HepG2 (cell line): ENCODE data around the gene MRPS25. TPM values are rescaled to one million over a fixed set of nuclear protein-coding genes. Genes with fewer than 3 reads are reported as not detected.
A peak's percentile ranks its signal among the peaks of the same experiment; 100 is the strongest.

Experiments used
- AHR ChIP-seq: IDR thresholded peaks from 2 replicates; pipeline ENCODE4 v1.6.1; 2018; ENCODE audit warnings: missing genetic modification reagents, missing compliant biosample characterization
- FOXA3 ChIP-seq: IDR thresholded peaks from 2 replicates; pipeline ENCODE4 v1.6.1; 2016; ENCODE audit warnings: missing genetic modification reagents, missing compliant biosample characterization
- GLI4 ChIP-seq: sonication (generic); formaldehyde crosslinking; IDR thresholded peaks from 2 replicates; pipeline ENCODE4 v1.5.1; 2020; ENCODE audit warnings: missing genetic modification reagents, mild to moderate bottlenecking, moderate library complexity, borderline replicate concordance
- JDP2 ChIP-seq: sonication (generic); formaldehyde crosslinking; IDR thresholded peaks from 2 replicates; pipeline ENCODE4 v1.8.1; 2022; ENCODE audit warnings: missing genetic modification reagents, borderline replicate concordance
- MYC ChIP-seq: sonication (generic); formaldehyde crosslinking; IDR thresholded peaks from 2 replicates; pipeline ENCODE4 v1.9.0; 2021; ENCODE audit warnings: missing genetic modification reagents, borderline replicate concordance
- NONO ChIP-seq, 2 experiments: fragments of 450-650 bp in 1 of 2; sonication (generic) in 1 of 2; formaldehyde crosslinking in 1 of 2; IDR thresholded peaks in 1 of 2; conservative IDR thresholded peaks in 1 of 2; 2 replicates each; pipeline versions ENCODE4 v1.6.1 to v1.8.0; 2017 to 2022; ENCODE audit warnings: mild to moderate bottlenecking in 1 of 2, missing genetic modification reagents in 1 of 2, moderate library complexity in 1 of 2
- PTBP1 ChIP-seq: fragments of 200-400 bp; formaldehyde crosslinking; IDR thresholded peaks from 2 replicates; pipeline ENCODE4 v1.6.1; 2018; ENCODE audit warnings: low read length, low read depth; ENCODE audit not compliant: poor library complexity, severe bottlenecking
- TCF12 ChIP-seq, 2 experiments: fragments of 450-650 bp in 1 of 2; sonication (generic) in 1 of 2; formaldehyde crosslinking in 1 of 2; IDR thresholded peaks; 2 replicates each; pipeline versions ENCODE4 v1.6.1 to v1.8.0; 2017 to 2022; ENCODE audit warnings: antibody characterized with exemption in 1 of 2, mild to moderate bottlenecking in 1 of 2, missing genetic modification reagents in 1 of 2, moderate library complexity in 1 of 2
- ZHX2 ChIP-seq, 2 experiments: sonication (generic) in 1 of 2; formaldehyde crosslinking in 1 of 2; IDR thresholded peaks; 2 replicates each; pipeline versions ENCODE4 v1.6.1 to v1.9.0; 2014 to 2022; ENCODE audit warnings: antibody characterized with exemption in 1 of 2, borderline replicate concordance in 1 of 2, inconsistent platforms in 1 of 2, low read depth in 1 of 2, missing genetic modification reagents in 1 of 2
- ZNF225 ChIP-seq: sonication (generic); formaldehyde crosslinking; IDR thresholded peaks from 2 replicates; pipeline ENCODE4 v1.4.0; 2020; ENCODE audit warnings: mild to moderate bottlenecking, missing genetic modification reagents
- ZNF34 ChIP-seq: sonication (generic); formaldehyde crosslinking; IDR thresholded peaks from 2 replicates; pipeline ENCODE4 v1.4.0; 2020; ENCODE audit warnings: mild to moderate bottlenecking, missing genetic modification reagents, borderline replicate concordance
- ZNF607 ChIP-seq: sonication (generic); formaldehyde crosslinking; IDR thresholded peaks from 2 replicates; pipeline ENCODE4 v1.5.1; 2020; ENCODE audit warnings: missing genetic modification reagents, mild to moderate bottlenecking, borderline replicate concordance
- polyA plus RNA-seq, 8 experiments: library from polyadenylated mRNA; depleted of rRNA in 3 of 8; stranded (reverse) in 7 of 8; unstranded in 1 of 8; fragments of >200 nt; fragmentation: Illumina TruSeq in 4 of 8; extraction: Trizol in 4 of 8; gene quantifications; 2 replicates each; pipeline versions ENCODE4 v1.2.1 to v1.2.3, GENCODE V29; 2011 to 2016; ENCODE audit warnings: low read depth in 4 of 8, missing spikeins in 1 of 8, mixed read lengths in 1 of 8; ENCODE audit not compliant: insufficient read depth in 1 of 8
- total RNA-seq, 5 experiments: library from RNA; depleted of rRNA; stranded (reverse); fragments of >200 nt; fragmentation: Illumina TruSeq; extraction: Trizol; gene quantifications; 2 replicates each; pipeline ENCODE4 v1.2.3, GENCODE V29; 2016; ENCODE audit warnings: low read depth in 1 of 5
- TF ChIP-seq, protein P1 (sequence below): sonication (generic); formaldehyde crosslinking; IDR thresholded peaks from 2 replicates; pipeline ENCODE4 v1.4.0; 2020; ENCODE audit warnings: missing genetic modification reagents
- TF ChIP-seq, protein P2 (sequence below): sonication (generic); formaldehyde crosslinking; IDR thresholded peaks from 2 replicates; pipeline ENCODE4 v1.8.0; 2022; ENCODE audit warnings: mild to moderate bottlenecking, missing genetic modification reagents, borderline replicate concordance

The MRPS25 gene
- total and polyA plus RNA-seq, 2 of the 13 experiments (the other 11 are each of a cell fraction or from before 2014, with no cell fraction given): 60.1 to 74.3 TPM

GRCh38 chr3:15107075-15107947 is 42.2 kb upstream of the MRPS25 start (continued):
- TF ChIP-seq PTBP1: no peak
- TF ChIP-seq ZNF225 (CRISPR knock-in tag): no peak
- no peak for TF ChIP-seq ZNF34 (CRISPR knock-in tag)
- no peak for TF ChIP-seq JDP2 (CRISPR knock-in tag)
- TF ChIP-seq GLI4 (CRISPR knock-in tag): no peak
- TF ChIP-seq TCF12 (IDR thresholded peaks at IDR 0.05): no peak
- TF ChIP-seq TCF12 (CRISPR knock-in tag; IDR thresholded peaks at IDR 0.05): 0 out of 2 replicates have a peak, but pooled peaks have one; percentile 63
- TF ChIP-seq, protein P1, sequence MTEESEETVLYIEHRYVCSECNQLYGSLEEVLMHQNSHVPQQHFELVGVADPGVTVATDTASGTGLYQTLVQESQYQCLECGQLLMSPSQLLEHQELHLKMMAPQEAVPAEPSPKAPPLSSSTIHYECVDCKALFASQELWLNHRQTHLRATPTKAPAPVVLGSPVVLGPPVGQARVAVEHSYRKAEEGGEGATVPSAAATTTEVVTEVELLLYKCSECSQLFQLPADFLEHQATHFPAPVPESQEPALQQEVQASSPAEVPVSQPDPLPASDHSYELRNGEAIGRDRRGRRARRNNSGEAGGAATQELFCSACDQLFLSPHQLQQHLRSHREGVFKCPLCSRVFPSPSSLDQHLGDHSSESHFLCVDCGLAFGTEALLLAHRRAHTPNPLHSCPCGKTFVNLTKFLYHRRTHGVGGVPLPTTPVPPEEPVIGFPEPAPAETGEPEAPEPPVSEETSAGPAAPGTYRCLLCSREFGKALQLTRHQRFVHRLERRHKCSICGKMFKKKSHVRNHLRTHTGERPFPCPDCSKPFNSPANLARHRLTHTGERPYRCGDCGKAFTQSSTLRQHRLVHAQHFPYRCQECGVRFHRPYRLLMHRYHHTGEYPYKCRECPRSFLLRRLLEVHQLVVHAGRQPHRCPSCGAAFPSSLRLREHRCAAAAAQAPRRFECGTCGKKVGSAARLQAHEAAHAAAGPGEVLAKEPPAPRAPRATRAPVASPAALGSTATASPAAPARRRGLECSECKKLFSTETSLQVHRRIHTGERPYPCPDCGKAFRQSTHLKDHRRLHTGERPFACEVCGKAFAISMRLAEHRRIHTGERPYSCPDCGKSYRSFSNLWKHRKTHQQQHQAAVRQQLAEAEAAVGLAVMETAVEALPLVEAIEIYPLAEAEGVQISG (CRISPR knock-in tag): peak; percentile 52
- no peak; the same call in 1 of the 2 replicates for TF ChIP-seq ZHX2 (IDR thresholded peaks at IDR 0.05; ENCODE audit: low read depth)
- no peak for TF ChIP-seq ZHX2 (CRISPR knock-in tag; IDR thresholded peaks at IDR 0.05; ENCODE audit: borderline replicate concordance)
- TF ChIP-seq, protein P2, sequence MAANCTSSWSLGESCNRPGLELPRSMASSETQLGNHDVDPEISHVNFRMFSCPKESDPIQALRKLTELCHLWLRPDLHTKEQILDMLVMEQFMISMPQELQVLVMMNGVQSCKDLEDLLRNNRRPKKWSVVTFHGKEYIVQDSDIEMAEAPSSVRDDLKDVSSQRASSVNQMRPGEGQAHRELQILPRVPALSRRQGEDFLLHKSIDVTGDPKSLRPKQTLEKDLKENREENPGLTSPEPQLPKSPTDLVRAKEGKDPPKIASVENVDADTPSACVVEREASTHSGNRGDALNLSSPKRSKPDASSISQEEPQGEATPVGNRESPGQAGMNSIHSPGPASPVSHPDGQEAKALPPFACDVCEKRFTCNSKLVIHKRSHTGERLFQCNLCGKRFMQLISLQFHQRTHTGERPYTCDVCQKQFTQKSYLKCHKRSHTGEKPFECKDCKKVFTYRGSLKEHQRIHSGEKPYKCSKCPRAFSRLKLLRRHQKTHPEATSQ (CRISPR knock-in tag): peak; percentile 55; the same call in 1 of the 2 replicates
- no peak for TF ChIP-seq AHR
- TF ChIP-seq NONO (IDR thresholded peaks at IDR 0.05): no peak
- peak; percentile 67; the same call in 1 of the 2 replicates for TF ChIP-seq NONO (CRISPR knock-in tag; conservative IDR thresholded peaks at IDR 0.05)
- TF ChIP-seq FOXA3: peak; percentile 50
- peak; percentile 59; the same call in 1 of the 2 replicates for TF ChIP-seq MYC (CRISPR knock-in tag)
- 0 out of 2 replicates have a peak, but pooled peaks have one; percentile 68 for TF ChIP-seq ZNF607 (CRISPR knock-in tag)
